ENCODE data around the gene CORO6.

DNA sequence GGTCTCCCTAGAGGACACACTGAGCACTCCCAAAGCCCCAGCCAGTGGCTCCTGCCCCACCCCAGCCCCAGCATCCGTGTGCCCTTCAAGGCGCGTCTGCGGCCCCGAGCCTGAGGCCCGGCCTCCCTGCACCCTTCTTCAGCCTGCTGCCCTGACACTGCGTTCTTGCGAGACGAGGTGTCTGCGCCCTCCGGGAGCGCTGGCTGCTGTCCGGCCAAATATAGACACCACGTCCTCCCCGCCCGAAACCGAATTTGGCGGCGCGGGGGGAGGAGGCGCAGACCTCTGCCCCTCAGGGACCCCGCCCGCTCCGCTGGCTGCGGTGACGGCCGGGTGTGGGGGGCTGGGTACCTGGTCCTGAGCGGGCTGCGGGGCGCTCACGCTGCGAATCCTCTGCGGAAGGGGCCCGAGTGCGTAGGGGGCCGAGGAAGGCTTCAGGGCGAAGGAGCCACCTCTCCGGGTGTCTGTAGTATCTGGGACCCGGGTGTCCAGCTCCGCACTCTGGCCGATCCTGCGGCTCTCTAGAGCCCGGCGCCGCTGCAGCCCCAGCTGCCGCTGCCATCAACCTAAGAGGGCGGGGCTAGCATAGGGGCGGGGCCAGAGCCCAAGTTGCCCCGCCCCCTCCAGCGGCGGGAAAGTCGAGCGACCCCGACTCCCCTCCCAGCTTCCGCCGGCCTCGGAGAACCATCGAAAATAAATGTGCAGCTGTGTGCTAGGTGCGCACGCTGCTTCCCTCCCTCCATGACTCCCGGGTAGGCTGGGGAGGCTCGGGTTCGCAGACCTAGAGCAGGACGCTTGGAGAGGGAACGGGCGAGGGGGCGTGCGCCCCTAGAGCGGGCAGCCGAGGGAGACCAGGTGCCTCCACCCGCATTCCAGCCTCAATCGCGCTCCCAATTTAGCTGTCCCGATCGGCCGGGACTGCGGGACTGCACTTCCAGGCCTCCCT is at the start of gene CORO6:
- no peak for TF ChIP-seq CTCF (IDR thresholded peaks at IDR 0.05 in 2 of 3, conservative IDR thresholded peaks at IDR 0.05 in 1 of 3; ENCODE audit: control insufficient read depth in 2 of 3, extremely low read depth in 1 of 3, insufficient read depth in 1 of 3, low read depth in 3 of 3, low read length in 3 of 3)
- no peak for TF ChIP-seq POLR2A (IDR thresholded peaks at IDR 0.05; ENCODE audit: low read depth, low read length)
- TF ChIP-seq TCF7 (IDR thresholded peaks at IDR 0.05; ENCODE audit: borderline replicate concordance) = no peak
- TF ChIP-seq RCOR1 (conservative IDR thresholded peaks at IDR 0.05; ENCODE audit: low read depth, low read length) = no peak
- TF ChIP-seq, protein P1, sequence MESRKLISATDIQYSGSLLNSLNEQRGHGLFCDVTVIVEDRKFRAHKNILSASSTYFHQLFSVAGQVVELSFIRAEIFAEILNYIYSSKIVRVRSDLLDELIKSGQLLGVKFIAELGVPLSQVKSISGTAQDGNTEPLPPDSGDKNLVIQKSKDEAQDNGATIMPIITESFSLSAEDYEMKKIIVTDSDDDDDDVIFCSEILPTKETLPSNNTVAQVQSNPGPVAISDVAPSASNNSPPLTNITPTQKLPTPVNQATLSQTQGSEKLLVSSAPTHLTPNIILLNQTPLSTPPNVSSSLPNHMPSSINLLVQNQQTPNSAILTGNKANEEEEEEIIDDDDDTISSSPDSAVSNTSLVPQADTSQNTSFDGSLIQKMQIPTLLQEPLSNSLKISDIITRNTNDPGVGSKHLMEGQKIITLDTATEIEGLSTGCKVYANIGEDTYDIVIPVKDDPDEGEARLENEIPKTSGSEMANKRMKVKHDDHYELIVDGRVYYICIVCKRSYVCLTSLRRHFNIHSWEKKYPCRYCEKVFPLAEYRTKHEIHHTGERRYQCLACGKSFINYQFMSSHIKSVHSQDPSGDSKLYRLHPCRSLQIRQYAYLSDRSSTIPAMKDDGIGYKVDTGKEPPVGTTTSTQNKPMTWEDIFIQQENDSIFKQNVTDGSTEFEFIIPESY (IDR thresholded peaks at IDR 0.05) = no peak
- TF ChIP-seq SIN3A (IDR thresholded peaks at IDR 0.05; ENCODE audit: low read depth, low read length) = no peak; the same call in 1 of the 2 replicates
- 0 out of 4 replicates have a peak, but pooled peaks of 1 of the 2 experiments have one; percentile 2 for TF ChIP-seq BHLHE40 (IDR thresholded peaks at IDR 0.05; ENCODE audit: borderline replicate concordance in 1 of 2, low read depth in 2 of 2, low read length in 1 of 2)
- TF ChIP-seq TAF1 (IDR thresholded peaks at IDR 0.05; ENCODE audit: borderline replicate concordance, low read depth, low read length) = no peak
- no peak for TF ChIP-seq TBL1XR1 (IDR thresholded peaks at IDR 0.05; ENCODE audit: low read depth, low read length)
- TF ChIP-seq CHD2 (IDR thresholded peaks at IDR 0.05; ENCODE audit: borderline replicate concordance, low read depth, low read length) = 0 out of 2 replicates have a peak, but pooled peaks have one; percentile 12
- 0 out of 2 replicates have a peak, but pooled peaks have one; percentile 62 for TF ChIP-seq E2F4 (IDR thresholded peaks at IDR 0.05; ENCODE audit: low read depth, low read length)
- no peak for TF ChIP-seq EP300 (IDR thresholded peaks at IDR 0.05; ENCODE audit: borderline replicate concordance in 1 of 2, control insufficient read depth in 1 of 2, low read depth in 2 of 2, low read length in 2 of 2)
